Measurements from ENCODE around the gene KLKB1. TPM values are rescaled to one million over a fixed set of nuclear protein-coding genes. Genes with fewer than 3 reads are reported as not detected.
"Not testable (repeated sequence)": the region's sequence is repeated elsewhere in the genome, so short reads cannot be mapped to it uniquely, and the experiment has no call there.

Gene KLKB1
- total RNA-seq, 1 experiment from 2014 or later, result not detected

- Histone ChIP-seq H3K36me3 (no peaks in the 10 kb centered on the region), H3K27me3 (replicated peaks) (peaks cover 5% of the 10 kb centered on the region; the same call in 1 of the 2 replicates), H3K4me1 (replicated peaks) (no peaks in the 10 kb centered on the region), H3K27ac (no peak overlapping the region), H3K9me3 (replicated peaks) (no peaks in the 10 kb centered on the region), H3K4me3 (no peak overlapping the region)
- DNase-seq (ENCODE audit: low read depth in 1 of 2, low spot score in 2 of 2), result no peak
Measured at GRCh38 chr4:186264660-186265059, 37.4 kb downstream of the KLKB1 start.

DNA sequence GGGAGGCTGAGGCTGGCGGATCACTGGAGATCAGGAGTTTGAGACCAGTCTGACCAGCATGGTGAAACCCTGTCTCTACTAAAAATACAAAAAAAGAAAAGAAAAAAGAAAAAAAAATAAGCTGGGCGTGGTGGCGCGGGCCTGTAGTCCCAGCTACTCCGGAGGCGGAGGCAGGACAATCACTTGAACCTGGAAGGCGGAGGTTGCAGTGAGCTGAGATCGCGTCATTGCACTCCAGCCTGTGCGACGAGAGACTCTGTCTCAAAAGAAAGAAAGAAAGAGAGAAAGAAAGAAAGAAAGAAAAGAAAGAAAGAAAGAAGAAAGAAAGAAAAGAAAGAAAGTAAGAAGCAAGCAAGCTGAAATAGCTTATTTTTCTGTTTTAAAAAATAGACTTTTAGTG is 37.9 kb downstream of the KLKB1 start:
- H3K4me1 ChIP-seq (replicated peaks); H3K27me3 ChIP-seq (replicated peaks); H3K36me3 ChIP-seq; H3K4me3 ChIP-seq; H3K27ac ChIP-seq; H3K9me3 ChIP-seq (replicated peaks); DNase-seq (ENCODE audit: low read depth in 1 of 2, low spot score in 2 of 2): not testable (repeated sequence)

DNA sequence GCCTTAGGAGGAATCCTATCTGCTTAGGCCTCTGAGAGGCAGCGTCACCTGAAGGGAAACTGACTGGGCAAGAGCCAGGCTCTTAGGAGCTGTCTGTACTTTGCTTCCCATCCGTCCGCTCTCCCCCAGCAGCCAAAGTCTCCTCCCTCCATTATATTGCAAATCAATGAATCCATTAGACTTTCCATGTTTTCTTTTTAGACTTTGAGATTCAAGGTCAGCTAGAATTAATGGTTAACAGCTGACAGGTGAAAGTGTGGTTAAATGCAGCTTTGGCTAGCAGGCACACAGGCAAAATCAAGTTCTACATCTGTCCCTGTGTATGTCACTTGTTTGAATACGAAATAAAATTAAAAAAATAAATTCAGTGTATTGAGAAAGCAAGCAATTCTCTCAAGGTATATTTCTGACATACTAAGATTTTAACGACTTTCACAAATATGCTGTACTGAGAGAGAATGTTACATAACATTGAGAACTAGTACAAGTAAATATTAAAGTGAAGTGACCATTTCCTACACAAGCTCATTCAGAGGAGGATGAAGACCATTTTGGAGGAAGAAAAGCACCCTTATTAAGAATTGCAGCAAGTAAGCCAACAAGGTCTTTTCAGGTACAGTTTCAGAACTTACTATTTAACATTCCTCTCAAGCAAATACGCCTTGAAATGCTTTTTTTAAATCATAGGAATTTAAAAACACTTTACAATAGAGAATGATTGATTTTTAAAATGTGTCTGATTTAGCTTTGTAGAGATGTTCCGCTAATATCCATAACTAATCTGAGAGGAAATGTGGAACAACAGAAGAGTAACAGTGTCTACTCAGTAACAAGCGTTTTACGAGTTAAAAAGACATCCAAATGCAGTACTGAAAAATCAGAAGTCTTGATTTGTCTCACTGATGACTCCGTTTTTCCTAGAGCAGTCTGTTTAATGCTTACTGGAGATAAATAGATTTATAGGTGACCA is 38.7 kb downstream of the KLKB1 start, which contains the start of gene F11:
Gene F11, plus strand, starts transcription at position 507 of the 970 bp plus-strand sequence. CDS start 948 bp downstream, outside the sequence.
- Histone ChIP-seq H3K4me3 (no peak within 1 kb of the TSS), H3K9me3 (replicated peaks) (no peaks in the 10 kb centered on the region), H3K4me1 (replicated peaks) (no peaks in the 10 kb centered on the region), H3K27ac (no peak within 1 kb of the TSS), H3K36me3 (no peaks in the 10 kb centered on the region), H3K27me3 (replicated peaks) (peaks cover 5% of the 10 kb centered on the region; the same call in 1 of the 2 replicates)
- no peak for DNase-seq (ENCODE audit: low read depth in 1 of 2, low spot score in 2 of 2)

DNA sequence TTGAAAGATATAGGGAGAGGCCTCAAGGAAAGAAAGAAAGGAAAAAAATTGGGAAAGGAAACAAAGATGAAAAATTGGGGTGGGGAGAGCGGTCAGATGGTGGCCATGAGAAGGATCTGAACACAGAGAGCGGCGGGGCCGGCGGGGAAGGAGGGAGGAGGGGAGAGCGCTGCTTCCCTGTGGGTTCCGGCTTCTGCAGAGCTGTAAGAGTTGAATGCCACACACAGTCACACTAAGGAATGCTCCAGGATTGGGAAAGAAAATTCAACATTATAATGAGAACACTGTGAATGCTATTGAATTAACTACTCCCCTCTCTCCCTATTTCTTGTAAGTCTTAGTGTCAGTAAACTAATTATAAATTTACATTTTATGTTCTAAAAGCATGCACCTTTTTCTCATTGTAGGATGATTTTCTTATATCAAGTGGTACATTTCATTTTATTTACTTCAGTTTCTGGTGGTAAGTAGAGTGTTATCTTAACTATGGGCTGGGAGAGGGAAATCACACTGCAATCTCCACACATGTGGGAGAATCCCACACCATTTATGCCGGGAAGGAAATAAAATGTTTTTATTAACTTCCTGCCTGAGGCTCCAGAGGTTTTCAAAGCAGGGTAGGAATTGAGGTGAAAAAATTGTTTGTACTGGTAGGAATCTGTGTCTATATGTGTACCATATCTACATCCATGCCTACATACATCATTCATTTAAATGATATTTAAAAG is 39.6 kb downstream of the KLKB1 start:
- Histone ChIP-seq H3K27me3 (replicated peaks) (peaks cover 5% of the 10 kb centered on the region; the same call in 1 of the 2 replicates), H3K4me1 (replicated peaks) (no peaks in the 10 kb centered on the region), H3K9me3 (replicated peaks) (no peaks in the 10 kb centered on the region), H3K27ac (no peak overlapping the region), H3K36me3 (no peaks in the 10 kb centered on the region), H3K4me3 (no peak overlapping the region)
- no peak for DNase-seq (ENCODE audit: low read depth in 1 of 2, low spot score in 2 of 2)

- H3K4me3 ChIP-seq, result no peak overlapping the region
- H3K27me3 ChIP-seq (replicated peaks), result peaks cover 6% of the 10 kb centered on the region; the same call in 1 of the 2 replicates
- no peak overlapping the region for H3K27ac ChIP-seq
- DNase-seq (ENCODE audit: low read depth in 1 of 2, low spot score in 2 of 2), result no peak
- no peaks in the 10 kb centered on the region for H3K9me3 ChIP-seq (replicated peaks)
- no peaks in the 10 kb centered on the region for H3K4me1 ChIP-seq (replicated peaks)
- H3K36me3 ChIP-seq, result no peaks in the 10 kb centered on the region
Measured at GRCh38 chr4:186271081-186271678, 43.9 kb downstream of the KLKB1 start.

- H3K4me1 ChIP-seq (replicated peaks), result no peaks in the 10 kb centered on the region
- H3K4me3 ChIP-seq, result no peak overlapping the region
- no peak overlapping the region for H3K27ac ChIP-seq
- no peaks in the 10 kb centered on the region for H3K36me3 ChIP-seq
- DNase-seq (ENCODE audit: low read depth in 1 of 2, low spot score in 2 of 2), result no peak
- H3K27me3 ChIP-seq (replicated peaks), result 0 out of 2 replicates have a peak, but pooled peaks cover 3% of the 10 kb centered on the region
- H3K9me3 ChIP-seq (replicated peaks), result no peaks in the 10 kb centered on the region
Measured at GRCh38 chr4:186272699-186273391, 45.5 kb downstream of the KLKB1 start.

DNA sequence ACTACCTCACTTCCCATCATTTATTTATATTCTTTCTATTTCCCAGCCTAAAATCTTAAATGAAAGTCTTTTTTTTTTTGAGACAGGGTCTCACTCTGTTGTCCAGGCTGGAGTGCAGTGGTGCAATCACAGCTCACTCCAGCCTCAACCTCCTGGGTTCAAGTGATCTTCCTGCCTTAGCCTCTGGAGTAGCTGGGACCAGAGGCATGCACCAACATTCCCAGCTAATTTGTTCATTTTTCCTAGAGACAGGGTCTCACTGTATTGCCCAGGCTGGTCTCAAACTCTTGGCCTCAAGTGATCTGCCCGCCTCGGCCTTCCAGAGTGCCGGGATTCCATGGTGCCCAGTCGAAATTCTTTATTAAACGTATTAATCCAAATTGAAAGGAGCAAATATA is 46.1 kb downstream of the KLKB1 start:
- not testable (repeated sequence) for H3K9me3 ChIP-seq (replicated peaks); H3K4me3 ChIP-seq; H3K36me3 ChIP-seq; H3K27me3 ChIP-seq (replicated peaks); DNase-seq (ENCODE audit: low read depth in 1 of 2, low spot score in 2 of 2); H3K4me1 ChIP-seq (replicated peaks); H3K27ac ChIP-seq

- 0 out of 2 replicates have a peak, but pooled peaks cover 9% of the 10 kb centered on the region for H3K27me3 ChIP-seq (replicated peaks)
- H3K36me3 ChIP-seq, result no peaks in the 10 kb centered on the region
- no peak for DNase-seq (ENCODE audit: low read depth in 1 of 2, low spot score in 2 of 2)
- H3K4me3 ChIP-seq, result no peak overlapping the region
- no peaks in the 10 kb centered on the region for H3K4me1 ChIP-seq (replicated peaks)
- H3K9me3 ChIP-seq (replicated peaks), result no peaks in the 10 kb centered on the region
- H3K27ac ChIP-seq, result no peak overlapping the region
Measured at GRCh38 chr4:186283311-186283710, 56.0 kb downstream of the KLKB1 start.

GRCh38 chr4:186285147-186285546 is 57.8 kb downstream of the KLKB1 start:
- Histone ChIP-seq H3K27ac (no peak overlapping the region), H3K27me3 (replicated peaks) (0 out of 2 replicates have a peak, but pooled peaks cover 11% of the 10 kb centered on the region), H3K36me3 (no peaks in the 10 kb centered on the region), H3K4me1 (replicated peaks) (no peaks in the 10 kb centered on the region), H3K9me3 (replicated peaks) (no peaks in the 10 kb centered on the region), H3K4me3 (no peak overlapping the region)
- no peak for DNase-seq (ENCODE audit: low read depth in 1 of 2, low spot score in 2 of 2)

DNA sequence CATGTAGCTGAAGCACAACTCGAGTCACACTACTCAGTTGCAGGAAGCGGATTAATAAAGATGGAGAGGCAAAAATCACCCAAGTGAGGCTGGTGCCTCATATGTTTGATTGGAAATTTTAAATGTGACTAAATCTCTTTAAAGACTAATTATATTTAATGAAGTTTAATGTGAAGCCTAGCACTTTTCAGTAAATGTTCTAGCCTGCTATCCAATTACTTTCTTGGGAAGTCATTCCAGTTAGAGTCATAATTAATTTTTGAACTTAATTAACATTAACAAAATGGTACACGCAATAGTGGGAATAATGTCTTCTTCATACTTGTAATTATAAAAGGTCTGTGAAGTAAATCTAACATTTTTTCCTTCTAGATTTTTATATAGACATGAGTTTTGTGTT is 59.3 kb downstream of the KLKB1 start:
- no peak overlapping the region for H3K4me3 ChIP-seq
- H3K36me3 ChIP-seq, result no peaks in the 10 kb centered on the region
- no peak for DNase-seq (ENCODE audit: low read depth in 1 of 2, low spot score in 2 of 2)
- H3K27me3 ChIP-seq (replicated peaks), result 0 out of 2 replicates have a peak, but pooled peaks cover 10% of the 10 kb centered on the region
- H3K27ac ChIP-seq, result no peak overlapping the region
- no peaks in the 10 kb centered on the region for H3K9me3 ChIP-seq (replicated peaks)
- no peaks in the 10 kb centered on the region for H3K4me1 ChIP-seq (replicated peaks)

DNA sequence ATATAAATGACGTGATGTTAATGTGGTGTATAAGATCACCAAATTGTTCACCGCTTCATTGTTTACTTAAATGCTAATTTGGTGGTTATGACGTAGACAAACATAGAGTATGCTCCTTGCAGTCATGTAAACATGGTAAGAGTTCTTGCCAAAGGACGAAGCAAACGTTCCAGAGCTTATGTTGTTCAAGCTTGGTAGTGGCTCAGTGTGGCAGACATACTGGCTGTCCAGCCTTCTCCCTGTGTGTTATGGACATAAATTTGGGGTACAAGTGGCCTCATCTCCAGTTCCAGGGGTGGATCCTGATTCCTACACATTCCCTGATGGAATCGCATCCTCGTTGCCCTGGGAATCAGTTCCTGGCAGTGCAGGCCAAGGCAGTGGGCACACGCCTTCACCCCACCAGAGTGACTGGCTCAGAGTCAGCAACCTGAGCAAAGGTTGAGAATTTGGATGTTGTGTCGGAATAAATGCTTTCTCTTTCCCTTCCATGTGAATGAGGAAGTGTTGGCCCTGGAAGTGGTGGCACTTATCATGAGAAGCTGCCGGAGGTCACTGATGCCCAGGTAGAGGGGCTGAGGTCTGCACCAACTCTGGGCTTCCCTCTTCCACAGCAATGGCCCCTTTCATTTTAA is 64.1 kb downstream of the KLKB1 start:
- H3K9me3 ChIP-seq (replicated peaks), result no peaks in the 10 kb centered on the region
- no peaks in the 10 kb centered on the region for H3K36me3 ChIP-seq
- H3K27me3 ChIP-seq (replicated peaks), result 0 out of 2 replicates have a peak, but pooled peaks cover 2% of the 10 kb centered on the region
- no peak for DNase-seq (ENCODE audit: low read depth in 1 of 2, low spot score in 2 of 2)
- no peak overlapping the region for H3K4me3 ChIP-seq
- no peak overlapping the region for H3K27ac ChIP-seq
- no peaks in the 10 kb centered on the region for H3K4me1 ChIP-seq (replicated peaks)

DNA sequence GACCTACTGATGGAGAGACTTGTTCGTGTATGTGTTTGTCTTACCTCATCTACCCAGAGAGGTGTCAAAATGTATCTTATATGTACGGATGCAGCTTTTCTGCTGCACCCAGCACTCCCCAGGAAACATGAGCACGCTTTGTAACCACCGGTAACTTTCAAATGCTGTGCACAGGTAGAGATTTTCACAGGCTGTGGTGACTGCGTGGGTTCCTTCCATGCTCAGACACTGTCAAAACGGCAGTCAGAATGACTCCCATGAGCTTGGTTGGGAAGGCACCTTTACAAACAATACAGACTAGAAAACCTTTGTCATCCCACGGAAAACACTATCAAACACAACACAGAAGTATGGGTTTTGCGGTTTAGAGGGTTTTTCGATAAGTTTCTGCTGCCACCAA is 66.9 kb downstream of the KLKB1 start:
- Histone ChIP-seq H3K4me1 (replicated peaks) (no peaks in the 10 kb centered on the region), H3K4me3 (no peak overlapping the region), H3K9me3 (replicated peaks) (no peaks in the 10 kb centered on the region), H3K36me3 (no peaks in the 10 kb centered on the region), H3K27ac (no peak overlapping the region), H3K27me3 (replicated peaks) (0 out of 2 replicates have a peak, but pooled peaks cover under 1% of the 10 kb centered on the region)
- no peak for DNase-seq (ENCODE audit: low read depth in 1 of 2, low spot score in 2 of 2)

GRCh38 chr4:186296481-186296880 is 69.2 kb downstream of the KLKB1 start:
- Histone ChIP-seq H3K27me3 (replicated peaks) (no peaks in the 10 kb centered on the region; the same call in 1 of the 2 replicates), H3K4me1 (replicated peaks) (no peaks in the 10 kb centered on the region), H3K4me3 (no peak overlapping the region), H3K36me3 (no peaks in the 10 kb centered on the region), H3K9me3 (replicated peaks) (no peaks in the 10 kb centered on the region), H3K27ac (no peak overlapping the region)
- no peak for DNase-seq (ENCODE audit: low read depth in 1 of 2, low spot score in 2 of 2)
